Loucy (cell line): ENCODE data around the gene C16orf86.

ENCODE experiments used
- EZH2phosphoT487 ChIP-seq: fragments of 200-600 bp; IDR thresholded peaks from 2 replicates; pipeline ENCODE4 v1.6.1; 2018; ENCODE audit warnings: antibody characterized with exemption, mild to moderate bottlenecking, moderate library complexity, borderline replicate concordance
- TF ChIP-seq, protein P1 (sequence below): fragments of 200-600 bp; sonication (generic); conservative IDR thresholded peaks from 2 replicates; pipeline ENCODE4 v1.5.1; 2014; ENCODE audit warnings: mild to moderate bottlenecking, antibody characterized with exemption, low read length

- TF ChIP-seq, protein P1, sequence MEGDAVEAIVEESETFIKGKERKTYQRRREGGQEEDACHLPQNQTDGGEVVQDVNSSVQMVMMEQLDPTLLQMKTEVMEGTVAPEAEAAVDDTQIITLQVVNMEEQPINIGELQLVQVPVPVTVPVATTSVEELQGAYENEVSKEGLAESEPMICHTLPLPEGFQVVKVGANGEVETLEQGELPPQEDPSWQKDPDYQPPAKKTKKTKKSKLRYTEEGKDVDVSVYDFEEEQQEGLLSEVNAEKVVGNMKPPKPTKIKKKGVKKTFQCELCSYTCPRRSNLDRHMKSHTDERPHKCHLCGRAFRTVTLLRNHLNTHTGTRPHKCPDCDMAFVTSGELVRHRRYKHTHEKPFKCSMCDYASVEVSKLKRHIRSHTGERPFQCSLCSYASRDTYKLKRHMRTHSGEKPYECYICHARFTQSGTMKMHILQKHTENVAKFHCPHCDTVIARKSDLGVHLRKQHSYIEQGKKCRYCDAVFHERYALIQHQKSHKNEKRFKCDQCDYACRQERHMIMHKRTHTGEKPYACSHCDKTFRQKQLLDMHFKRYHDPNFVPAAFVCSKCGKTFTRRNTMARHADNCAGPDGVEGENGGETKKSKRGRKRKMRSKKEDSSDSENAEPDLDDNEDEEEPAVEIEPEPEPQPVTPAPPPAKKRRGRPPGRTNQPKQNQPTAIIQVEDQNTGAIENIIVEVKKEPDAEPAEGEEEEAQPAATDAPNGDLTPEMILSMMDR: no peak
- no peak for TF ChIP-seq EZH2phosphoT487
Measured at GRCh38 chr16:67660564-67661028, 6.0 kb upstream of the C16orf86 start, which contains the start of gene PARD6A.
